SK-N-DZ (cell line): ENCODE results near the gene NSG1. TPM values are rescaled to one million over a fixed set of nuclear protein-coding genes. Genes with fewer than 3 reads are reported as not detected.
"Not testable (repeated sequence)": the region's sequence is repeated elsewhere in the genome, so short reads cannot be mapped to it uniquely, and the experiment has no call there.

Source experiments
- DNase-seq: peaks from one replicate; pipeline ENCODE4 v3.0.0-alpha.2; 2015; ENCODE audit warnings: low spot score
- polyA plus RNA-seq, 2 experiments: library from polyadenylated mRNA; depleted of rRNA; stranded (reverse); fragments of >200 nt; gene quantifications; 2 replicates each; pipeline ENCODE4 v1.2.3, GENCODE V29; 2014

The NSG1 gene, protein sequence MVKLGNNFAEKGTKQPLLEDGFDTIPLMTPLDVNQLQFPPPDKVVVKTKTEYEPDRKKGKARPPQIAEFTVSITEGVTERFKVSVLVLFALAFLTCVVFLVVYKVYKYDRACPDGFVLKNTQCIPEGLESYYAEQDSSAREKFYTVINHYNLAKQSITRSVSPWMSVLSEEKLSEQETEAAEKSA
- 64.8 and 69.7 TPM in 2 replicates for polyA plus RNA-seq (2014; cell fraction: cytosol; rRNA removed)
- polyA plus RNA-seq (2014; cell fraction: nucleus; rRNA removed) = 33.7 and 37.8 TPM in 2 replicates

DNA sequence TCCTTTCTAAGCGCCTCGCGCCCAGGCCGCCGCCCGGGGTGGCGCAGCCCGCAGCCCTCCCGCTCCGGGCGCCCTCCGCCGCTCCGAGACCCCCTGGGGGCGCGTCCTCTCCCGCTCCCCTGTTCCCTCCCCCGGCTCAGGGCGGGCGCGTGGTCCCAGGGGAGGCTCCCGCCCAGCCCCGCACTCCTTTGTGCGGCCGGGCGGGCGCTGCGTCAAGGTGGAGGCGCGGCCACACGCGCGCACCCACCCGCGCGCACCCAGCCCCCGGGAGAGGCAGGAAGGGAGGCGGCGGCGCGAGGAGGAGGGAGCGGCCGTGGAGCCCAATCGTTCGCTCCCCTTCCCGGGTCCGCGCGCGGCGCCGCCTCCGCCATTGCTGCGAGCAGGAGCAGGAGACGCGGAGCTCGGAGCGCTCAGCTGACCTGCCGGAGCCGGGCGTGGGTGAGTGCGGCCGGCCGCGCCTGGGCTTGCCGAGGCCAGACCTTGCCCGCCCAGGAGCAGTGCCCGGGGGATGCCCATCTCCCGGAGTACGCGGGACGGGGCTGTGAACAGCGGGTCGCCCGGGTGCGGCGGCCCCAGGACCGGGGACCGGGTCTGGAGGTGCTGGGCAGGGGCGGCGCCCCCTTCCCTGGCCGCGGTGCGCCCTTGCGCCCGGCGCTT lies at the start of gene NSG1:
Gene NSG1 (plus strand): TSS at position 367 of the 657 bp plus-strand sequence. CDS start 528 bp downstream, outside the sequence.
- peak; percentile 31 for DNase-seq

DNA sequence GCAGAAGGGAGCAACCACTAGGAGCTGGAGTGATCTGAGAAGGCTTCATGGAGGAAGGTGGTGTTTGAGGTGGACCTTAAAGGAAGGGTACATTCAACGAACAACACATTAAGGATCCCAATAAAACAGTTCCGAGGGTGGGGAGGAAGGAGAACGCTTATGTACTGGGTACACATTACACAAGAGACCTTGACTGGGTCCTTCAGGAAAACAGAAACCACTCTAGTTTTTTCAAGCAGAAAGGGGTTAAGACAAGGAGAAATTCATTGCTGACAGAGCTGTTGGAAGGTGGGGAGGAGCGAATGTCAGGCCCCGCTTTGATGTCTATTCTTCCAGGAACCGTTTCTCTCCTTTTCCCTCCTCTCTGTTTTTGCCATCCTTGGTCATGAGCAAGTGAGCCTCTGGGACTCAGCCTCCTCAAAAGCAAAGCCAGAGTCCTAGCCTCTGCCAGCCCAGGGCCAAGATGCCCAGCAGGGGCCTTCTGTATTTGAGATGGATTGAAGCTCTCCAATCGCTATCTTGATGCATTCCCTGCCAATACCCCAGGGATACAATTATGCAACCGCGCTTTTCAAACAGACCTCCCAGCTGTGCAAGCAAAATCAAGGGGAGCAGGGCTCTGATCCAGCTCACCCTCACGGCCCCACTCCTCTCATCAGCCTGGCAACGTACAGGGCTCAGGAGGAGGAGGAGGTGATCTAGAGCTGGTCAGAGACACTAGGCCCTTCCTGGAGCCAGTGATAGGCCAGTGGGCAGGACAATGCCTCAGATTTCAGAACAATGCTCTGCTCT lies 48.5 kb upstream of the NSG1 start:
- no peak for DNase-seq

DNA sequence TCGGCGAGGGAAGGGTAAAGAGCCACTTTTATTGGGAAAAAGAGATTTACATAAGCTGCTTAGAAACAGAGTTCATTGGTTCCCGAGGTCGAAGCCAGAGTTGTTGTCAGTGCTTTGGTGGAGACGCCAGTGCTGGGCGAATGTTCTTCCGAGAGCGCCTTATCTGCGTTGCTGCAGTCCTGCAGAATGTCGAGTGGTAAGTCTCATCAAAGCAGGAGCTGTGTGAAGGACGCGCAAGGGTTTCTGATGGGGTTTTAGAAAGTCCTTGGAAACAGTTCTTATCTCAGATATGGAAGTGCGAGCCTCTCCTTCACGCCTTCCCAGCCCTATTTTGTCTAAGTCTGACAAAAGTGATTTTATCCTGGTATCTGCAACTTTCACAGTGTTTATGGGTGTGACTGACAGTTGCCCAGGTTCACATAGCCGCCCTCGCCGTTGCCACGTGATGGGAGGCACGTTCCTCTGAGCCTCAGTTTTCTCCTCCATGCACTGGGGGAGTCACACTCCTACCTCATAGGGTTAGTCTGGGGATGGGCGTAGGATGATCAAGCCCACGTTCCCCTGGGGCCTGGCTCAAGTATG lies 47.3 kb upstream of the NSG1 start:
- DNase-seq = peak; percentile 48

DNA sequence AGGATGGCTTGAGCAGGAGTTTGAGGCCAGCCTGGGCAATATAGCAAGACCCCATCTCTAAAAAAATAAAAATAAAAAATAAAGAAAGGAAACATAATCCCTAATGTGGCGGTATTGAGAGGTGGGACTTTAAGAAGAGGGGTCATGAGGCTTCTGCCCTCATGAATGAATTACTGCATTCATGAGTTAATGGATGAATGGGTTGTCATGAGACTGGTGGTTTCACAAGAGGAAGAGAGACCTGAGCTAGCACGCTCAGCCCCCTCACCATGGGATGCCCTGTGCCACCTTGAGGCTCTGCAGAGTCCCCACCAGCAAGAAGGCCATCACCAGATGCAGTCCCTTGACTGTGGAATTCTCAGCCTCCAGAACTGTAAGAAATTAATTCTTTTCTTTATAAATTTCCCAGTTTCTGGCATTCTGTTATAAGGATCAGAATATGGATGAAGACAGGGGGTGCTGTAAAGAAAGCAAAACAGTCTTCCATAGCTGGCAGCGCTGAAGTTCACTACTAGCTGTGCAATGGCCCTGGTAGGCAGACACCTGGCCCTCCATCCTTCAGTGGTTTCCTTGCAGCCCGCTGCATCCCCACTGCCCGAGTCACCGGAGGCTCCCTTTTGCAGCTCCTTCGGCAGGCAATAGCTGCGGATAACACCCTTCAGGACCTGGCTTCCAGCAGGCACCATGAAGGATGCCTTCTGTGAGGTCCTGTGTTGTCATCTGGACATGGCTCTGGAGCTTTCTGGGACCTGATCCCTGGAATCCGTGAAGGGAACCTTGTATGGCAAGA lies 44.8 kb upstream of the NSG1 start:
- DNase-seq = no peak

DNA sequence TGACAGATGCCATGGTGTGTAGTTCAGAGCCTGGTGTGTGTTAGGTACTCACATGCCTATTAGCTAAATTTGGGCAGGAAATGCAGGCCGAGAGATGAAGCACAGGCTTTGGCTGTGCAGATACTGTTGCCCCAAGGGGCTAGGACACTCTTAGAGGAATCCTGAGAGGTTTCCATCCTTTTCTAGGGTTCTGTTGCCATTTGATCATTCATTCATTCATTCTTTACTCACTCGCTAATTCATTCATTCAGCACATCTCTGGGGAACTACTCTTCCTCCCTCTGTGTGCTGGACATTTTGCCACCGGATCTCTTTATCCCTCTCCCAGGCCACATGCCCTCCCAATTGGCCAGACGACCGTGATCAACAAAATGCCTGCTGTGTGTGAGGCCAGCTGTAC lies 43.9 kb upstream of the NSG1 start:
- no peak for DNase-seq

DNA sequence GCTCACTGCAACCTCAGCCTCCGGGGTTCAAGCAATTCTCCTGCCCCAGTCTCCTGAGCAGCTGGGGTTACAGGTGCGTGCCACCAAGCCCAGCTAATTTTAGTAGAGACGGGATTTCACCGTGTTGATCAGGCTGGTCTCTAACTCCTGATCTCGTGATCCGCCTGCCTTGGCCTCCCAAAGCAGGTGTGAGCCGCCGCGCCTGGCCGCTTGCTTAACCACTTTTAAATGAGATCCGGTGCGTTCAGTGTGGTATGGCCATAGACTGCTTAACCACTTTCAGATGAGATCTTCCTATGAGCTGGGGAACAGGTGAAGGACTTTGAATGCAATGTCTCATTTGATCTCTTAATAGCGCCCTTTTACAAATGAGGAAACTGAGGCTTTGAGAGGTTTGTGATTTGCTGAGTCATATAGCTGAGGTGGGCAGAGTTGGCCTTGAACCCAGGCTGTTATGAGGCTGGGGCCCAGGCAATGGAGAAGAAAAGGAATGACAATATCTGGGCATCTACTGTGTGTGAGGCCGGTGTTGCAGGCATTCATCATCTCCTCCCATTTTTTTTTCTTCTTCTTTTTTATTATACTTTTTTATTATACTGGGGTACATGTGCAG lies 41.9 kb upstream of the NSG1 start:
- DNase-seq = no peak

DNA sequence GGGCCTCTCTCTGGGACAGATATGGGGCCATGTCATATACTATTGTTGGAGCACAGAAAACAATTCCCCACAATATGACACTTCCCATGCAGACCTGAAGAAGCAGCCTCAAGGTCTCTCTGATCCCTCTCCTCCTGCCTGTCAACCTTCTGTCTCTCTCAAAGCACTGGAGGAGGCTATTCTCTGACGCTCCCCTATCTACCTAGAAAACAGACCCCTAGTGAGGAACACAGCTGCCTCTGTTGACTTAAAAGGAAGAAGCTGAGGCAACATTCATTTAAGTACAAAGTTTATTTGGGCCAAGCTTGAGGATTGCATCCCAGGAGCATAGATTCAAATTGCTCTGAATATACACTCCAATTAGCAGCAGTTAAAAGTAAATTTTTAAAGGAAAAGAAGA lies 39.3 kb upstream of the NSG1 start:
- no peak for DNase-seq

DNA sequence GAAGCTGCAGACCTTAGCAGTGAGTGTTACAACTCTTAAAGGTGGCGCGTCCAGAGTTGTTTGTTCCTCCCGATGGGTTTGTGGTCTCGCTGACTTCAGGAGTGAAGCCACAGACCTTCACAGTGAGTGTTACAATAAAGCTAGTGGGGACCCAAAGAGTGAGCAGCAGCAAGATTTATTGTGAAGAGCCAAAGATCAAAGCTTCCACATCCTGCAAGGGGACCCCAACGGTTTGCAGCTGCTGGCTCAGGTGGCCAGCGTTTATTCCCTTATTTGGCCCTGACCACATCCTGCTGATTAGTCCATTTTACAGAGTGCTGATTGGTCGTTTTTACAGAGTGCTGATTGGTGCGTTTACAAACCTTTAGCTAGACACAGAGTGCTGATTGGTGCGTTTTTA lies 38.3 kb upstream of the NSG1 start:
- DNase-seq = not testable (repeated sequence)

DNA sequence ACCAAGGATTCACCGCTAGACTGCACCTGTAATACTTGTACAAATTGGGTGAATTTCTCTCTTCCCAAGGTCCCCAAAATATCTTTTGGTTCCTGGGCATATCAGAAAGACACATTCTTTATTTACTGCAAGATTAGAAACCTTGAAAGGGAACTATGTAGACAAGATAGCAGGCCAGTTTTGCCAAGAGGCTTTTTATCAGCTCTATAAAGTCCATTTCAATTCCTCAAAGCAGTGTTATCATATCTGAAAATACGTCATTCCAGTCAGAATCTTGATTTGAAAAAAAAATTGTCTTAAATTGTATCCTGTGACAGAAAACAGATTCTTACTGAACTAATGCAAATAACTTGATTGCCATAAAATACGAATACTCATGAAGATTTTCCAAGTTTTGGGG lies 37.0 kb upstream of the NSG1 start:
- DNase-seq = no peak

DNA sequence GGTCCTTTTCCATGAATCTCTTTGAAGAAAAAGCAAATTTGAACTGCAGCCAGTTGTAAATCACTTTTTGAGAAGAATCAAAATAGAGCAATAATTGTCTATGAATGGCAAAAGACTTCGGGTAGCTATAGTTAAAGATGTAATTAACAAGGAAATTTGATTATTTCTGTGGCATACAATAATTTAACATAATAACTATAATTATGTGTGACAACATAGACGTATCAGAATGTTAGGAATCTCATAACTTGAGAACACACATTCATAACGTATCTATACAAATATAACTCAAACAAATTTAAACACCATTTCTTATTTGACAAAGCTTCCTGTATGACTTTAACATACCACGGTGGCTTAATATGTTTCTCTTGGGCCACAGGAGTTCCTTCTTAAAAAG lies 36.0 kb upstream of the NSG1 start:
- no peak for DNase-seq

DNA sequence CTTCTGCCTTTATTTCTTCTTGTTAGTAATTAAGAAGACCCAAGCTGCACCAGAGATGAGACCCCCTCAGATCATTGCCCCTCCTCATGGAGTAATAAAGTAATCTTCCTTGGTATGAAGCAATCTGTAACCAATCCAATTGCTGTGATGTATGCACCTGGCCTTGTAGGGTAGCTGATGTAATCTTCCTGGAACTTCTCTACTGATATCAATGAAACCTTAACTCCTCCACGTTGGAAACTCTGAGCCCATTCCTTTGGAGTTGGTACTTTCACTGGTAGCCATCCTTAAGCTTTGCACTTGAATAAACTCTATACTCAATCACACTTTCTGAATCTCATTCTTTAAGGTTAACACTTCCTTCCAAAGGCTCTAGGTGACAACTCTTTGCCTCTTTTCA lies 31.6 kb upstream of the NSG1 start:
- DNase-seq = no peak

DNA sequence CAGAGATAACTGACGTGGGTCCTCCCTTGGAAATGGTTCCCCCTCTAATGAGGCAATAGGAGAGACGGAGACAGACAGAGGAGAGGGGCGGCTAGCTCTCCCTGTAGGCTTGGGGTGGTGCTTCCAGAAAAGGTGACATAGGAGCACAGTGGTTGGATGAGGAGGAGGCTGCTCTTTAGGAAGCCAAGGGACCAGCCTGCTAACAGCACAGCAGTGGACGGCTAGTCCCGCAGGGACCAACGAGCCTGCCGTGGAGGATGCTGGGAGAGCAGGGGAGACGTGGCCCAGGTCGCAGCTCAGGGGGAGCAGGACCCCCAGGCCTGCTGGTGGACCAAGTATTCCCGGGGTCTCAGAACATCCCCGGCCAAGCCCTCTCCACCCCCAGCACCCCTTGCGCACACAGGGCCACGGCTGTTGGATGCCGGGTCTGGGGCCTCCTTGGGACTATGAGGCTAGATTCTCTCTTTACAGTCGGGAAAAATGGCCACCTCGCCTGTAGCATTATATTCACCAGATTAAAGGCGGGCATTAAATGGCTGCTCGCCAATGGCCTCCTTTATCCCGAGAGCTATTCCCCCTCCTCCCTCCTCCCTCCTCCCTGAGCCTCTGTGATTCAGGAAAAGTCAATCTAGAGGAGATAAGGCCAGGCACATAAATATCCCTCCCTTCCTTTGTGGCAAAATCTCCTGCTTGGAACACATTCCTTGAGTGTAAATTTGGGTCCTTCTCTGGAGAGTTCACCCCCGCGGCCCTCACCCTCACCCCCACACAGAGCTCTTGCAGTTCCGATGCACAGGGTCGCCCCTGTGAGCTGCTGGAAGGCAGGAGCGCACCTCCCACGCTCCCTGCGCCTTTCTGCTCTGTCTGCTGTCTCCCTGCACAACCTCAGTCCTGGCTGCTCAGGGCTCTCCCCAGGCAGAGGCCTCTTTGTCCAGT lies 30.5 kb upstream of the NSG1 start:
- DNase-seq = peak; percentile 57

DNA sequence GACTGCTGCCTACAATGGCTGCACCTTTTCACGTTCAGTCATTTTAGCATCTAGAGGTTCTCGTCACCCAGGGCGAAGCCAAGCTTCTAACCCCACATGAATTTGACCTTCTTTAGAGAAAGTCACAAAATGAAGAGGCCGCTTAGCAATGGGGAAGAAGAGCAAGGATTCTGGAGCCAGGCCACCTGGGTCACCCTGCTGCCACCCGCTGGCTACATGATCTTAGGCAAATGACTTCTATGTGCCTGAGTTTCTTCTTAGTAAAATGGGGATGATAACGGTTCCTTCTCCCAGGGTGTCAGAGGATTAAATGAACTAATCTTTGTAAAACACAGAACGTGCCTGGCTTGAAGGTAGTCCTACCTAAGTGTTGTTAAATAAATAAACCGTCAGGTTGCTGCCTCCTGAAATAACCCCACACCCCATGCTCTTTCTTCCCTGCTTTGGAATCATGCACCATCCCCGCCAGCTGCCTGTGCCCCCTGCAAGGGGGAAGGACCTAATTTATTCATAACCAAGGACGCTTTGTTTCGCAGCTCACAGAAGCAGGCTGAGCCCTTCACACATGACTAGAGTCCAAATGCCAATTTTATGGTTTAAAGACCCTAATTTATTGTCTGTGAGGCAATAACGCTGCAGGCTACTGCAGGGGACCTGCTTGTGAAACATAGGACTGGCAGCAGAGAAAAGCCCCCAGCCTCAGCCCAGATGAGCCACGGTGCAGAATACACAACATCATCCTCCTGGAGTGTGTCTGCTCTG lies 28.6 kb upstream of the NSG1 start:
- DNase-seq = no peak

DNA sequence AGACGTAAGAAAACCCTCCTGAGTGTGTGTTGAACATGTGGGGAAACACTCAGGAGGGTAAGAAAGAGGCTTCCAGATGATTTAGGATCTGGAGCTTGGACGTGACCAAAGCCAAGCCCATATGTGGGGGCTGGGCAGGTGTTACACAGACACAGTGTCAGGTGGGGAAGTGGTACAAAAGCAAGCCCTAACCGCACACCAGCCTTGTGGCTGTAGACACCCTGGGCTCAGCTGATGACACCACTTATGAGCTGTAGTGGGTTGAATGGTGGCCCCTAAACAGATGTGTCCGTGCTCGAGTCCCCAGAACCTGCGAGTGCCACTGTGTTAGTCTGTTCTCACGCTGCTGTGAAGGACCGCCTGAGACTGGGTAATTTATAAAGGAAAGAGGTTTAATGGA lies 25.0 kb upstream of the NSG1 start:
- DNase-seq = no peak

DNA sequence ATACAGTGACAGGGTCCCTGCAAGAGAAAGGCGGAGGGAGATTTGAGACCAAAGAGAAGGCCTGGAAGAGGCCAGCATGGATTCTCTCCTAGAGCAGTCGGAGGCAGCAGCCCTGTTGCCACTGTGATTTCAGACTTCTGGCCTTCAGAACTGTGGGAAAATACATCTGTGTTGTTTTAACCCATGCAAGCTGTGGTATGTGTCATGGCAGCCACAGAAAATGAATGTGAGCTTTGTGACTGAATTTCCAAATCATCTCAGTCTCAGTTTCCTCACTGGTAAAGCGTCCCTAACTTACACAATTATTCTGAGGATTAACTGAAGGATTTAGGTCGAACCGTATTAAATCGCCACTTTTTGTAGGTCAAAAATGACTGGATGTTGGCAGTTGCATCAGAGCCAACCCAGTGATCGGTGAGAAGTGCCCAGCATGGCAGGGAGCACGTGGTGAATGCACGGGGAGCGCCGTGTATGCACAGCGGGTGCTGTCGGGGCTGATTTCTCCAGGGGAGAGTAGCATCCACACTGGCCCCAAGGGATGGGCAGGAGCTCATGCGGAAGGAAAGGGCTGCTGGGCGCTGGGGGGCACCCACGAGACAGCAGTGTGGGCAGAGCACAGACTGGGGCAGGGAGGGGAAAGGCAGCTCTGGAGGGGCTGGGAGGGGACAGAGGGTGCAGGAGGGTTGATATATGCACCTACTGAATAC lies 23.8 kb upstream of the NSG1 start:
- DNase-seq = no peak

DNA sequence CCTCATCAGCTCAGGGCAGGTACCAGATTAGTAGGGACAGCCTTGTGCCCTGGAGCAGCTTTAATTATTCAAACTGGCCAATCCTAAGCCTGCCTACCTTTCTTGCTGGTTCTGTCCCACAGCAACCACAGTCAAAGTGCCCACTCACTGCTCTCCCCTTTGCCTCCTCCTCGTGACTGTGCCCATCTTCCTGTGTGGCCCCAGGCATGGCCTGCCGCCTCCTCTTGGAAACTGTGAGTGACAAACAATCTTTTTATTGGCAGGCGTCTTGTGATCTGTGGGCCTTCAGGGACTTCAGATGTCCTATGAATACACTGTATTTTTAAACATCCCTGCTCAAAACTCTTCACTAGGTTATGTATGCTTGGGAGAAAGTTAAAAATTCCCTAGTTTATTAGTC lies 22.8 kb upstream of the NSG1 start:
- DNase-seq = no peak

DNA sequence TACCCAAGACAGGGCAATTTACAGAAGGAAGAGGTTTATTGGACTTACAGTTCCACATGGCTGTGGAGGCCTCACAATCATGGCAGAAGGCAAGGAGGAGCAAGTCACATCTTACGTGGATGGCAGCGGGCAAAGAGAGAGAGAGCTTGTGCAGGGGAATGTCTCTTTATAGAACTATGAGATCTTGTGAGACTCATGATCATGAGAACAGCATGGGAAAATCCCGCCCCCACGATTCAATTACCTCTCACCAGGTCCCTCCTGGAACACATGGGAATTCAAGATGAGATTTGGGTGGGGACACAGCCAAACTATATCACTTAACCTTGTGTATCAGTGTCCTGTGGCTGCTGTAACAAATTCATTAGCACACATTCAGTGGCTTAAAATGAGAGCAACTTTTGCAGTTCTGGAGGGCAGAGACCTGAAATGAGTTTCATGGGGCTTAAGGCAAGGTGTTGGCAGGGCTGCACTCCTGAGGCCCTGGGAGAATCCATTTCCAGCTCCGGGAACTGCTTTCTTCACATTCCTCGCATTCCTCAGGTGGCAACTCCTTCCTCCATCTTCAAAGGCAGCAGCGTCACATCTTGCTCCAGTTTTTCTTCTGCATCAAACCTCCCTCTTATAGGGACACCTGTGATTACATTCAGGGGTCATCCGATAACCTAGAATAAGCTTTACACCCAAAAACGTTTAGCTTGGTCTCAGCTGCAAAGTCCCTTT lies 22.3 kb upstream of the NSG1 start:
- DNase-seq = no peak
